Neural crest cell (in vitro differentiated cells): Measurements from ENCODE around the gene DMAP1. TPM values are rescaled to one million over a fixed set of nuclear protein-coding genes. Genes with fewer than 3 reads are reported as not detected.

ENCODE experiments used
- DNase-seq: peaks from one replicate; pipeline ENCODE4 v3.0.0; 2021; ENCODE audit warnings: low read depth, mixed read lengths, low spot score
- H3K27ac Mint-ChIP-seq: one replicate; pipeline ENCODE4 v1.8.0; 2021; ENCODE audit warnings: mild to moderate bottlenecking, mixed read lengths; ENCODE audit not compliant: unreplicated experiment
- H3K27me3 Mint-ChIP-seq: 2 replicates; pipeline ENCODE4 v1.8.0; 2021; ENCODE audit warnings: low read depth, mild to moderate bottlenecking, mixed read lengths
- H3K36me3 Mint-ChIP-seq: 2 replicates; pipeline ENCODE4 v1.8.0; 2021; ENCODE audit warnings: low read depth, mild to moderate bottlenecking, mixed read lengths
- H3K4me1 Mint-ChIP-seq: 2 replicates; pipeline ENCODE4 v1.8.0; 2021; ENCODE audit warnings: mixed read lengths
- H3K4me3 Mint-ChIP-seq: one replicate; pipeline ENCODE4 v1.8.0; 2021; ENCODE audit warnings: mild to moderate bottlenecking, mixed read lengths
- H3K9me3 Mint-ChIP-seq: 2 replicates; pipeline ENCODE4 v1.8.0; 2021; ENCODE audit warnings: mixed read lengths
- total RNA-seq: library from RNA; stranded (reverse); gene quantifications from 2 replicates; pipeline ENCODE4 v1.2.1, GENCODE V29; 2021
- TF ChIP-seq, protein P1 (sequence below): fragments of 200-600 bp; sonication (generic); conservative IDR thresholded peaks from 2 replicates; pipeline ENCODE4 v1.5.0; 2021; ENCODE audit warnings: antibody characterized with exemption, mild to moderate bottlenecking

The DMAP1 gene
- total RNA-seq, 1 donor from 2014 or later, result 57.1 TPM

DNA sequence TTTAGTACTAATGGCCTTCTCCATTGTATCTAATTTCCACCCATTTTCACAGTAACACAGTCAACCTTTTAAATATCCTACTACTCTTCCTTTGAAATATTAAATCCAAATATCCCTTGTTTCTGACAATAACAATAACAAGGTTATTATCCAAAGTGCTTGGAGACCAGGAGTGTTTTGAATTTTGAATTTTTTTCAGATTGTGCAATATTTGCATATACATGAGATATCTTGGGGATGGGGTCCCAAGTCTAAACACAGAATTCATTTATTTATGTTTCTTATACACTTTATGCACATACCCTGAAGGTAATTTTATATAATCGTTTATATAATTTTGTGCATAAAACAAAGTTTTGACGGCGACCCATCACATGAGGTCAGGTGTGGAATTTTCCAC is 17.5 kb downstream of the DMAP1 start:
- peaks cover 12% of the 10 kb centered on the region for H3K9me3 Mint-ChIP-seq
- TF ChIP-seq, protein P1, sequence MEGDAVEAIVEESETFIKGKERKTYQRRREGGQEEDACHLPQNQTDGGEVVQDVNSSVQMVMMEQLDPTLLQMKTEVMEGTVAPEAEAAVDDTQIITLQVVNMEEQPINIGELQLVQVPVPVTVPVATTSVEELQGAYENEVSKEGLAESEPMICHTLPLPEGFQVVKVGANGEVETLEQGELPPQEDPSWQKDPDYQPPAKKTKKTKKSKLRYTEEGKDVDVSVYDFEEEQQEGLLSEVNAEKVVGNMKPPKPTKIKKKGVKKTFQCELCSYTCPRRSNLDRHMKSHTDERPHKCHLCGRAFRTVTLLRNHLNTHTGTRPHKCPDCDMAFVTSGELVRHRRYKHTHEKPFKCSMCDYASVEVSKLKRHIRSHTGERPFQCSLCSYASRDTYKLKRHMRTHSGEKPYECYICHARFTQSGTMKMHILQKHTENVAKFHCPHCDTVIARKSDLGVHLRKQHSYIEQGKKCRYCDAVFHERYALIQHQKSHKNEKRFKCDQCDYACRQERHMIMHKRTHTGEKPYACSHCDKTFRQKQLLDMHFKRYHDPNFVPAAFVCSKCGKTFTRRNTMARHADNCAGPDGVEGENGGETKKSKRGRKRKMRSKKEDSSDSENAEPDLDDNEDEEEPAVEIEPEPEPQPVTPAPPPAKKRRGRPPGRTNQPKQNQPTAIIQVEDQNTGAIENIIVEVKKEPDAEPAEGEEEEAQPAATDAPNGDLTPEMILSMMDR, result no peak
- no peaks in the 10 kb centered on the region for H3K4me1 Mint-ChIP-seq
- H3K36me3 Mint-ChIP-seq, result peaks cover 39% of the 10 kb centered on the region
- H3K27ac Mint-ChIP-seq, result no peak overlapping the region
- no peak overlapping the region for H3K4me3 Mint-ChIP-seq
- H3K27me3 Mint-ChIP-seq, result no peaks in the 10 kb centered on the region
- no peak for DNase-seq

DNA sequence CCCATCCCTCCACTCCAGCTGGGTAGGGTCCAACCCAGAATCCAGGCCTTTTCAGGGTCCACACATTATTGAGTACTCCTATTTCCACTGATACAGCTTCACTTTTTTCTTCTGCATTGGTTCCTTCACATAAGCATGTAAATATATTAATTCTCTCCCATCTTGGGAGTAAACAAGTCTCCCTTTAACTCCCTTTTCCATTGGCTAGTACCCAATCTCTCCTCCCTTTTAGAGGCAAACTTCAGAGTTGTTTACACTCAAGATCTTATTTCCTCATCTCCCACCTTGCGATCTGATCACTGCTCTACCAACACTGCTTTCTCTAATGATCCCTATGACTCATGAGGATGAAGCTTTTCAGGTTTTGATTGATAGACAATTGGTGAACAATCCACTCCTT is 20.3 kb downstream of the DMAP1 start:
- no peaks in the 10 kb centered on the region for H3K9me3 Mint-ChIP-seq

DNA sequence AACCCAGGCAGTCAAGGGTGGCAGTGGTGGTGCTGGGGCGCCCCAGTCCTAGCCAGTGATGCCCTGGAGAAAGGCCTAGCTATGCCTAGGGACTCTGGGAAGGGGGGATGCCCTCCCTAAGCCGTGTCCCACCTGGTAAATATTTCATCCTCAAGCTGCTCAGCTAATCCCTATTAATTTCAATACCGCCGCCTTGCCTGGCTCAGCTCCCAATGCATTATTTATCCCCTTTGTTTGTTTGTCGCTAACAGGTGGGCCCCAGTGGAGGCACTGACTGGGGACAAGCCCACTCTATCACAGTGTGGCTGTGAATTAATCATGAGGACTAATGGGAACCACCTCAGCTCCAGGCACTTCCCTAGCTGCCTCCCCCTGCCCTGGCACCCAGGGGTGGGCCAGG is 22.5 kb downstream of the DMAP1 start:
- DNase-seq, result no peak
- Mint-ChIP-seq H3K27ac (no peak overlapping the region), H3K36me3 (peaks cover 20% of the 10 kb centered on the region)

More for the DNA sequence above, 20.3 kb downstream of the DMAP1 start:
- H3K27me3 Mint-ChIP-seq, result no peaks in the 10 kb centered on the region
- DNase-seq, result no peak
- H3K36me3 Mint-ChIP-seq, result peaks cover 33% of the 10 kb centered on the region
- TF ChIP-seq, protein P1, result no peak
- H3K4me1 Mint-ChIP-seq, result peaks cover 15% of the 10 kb centered on the region
- H3K27ac Mint-ChIP-seq, result no peak overlapping the region
- no peak overlapping the region for H3K4me3 Mint-ChIP-seq

DNA sequence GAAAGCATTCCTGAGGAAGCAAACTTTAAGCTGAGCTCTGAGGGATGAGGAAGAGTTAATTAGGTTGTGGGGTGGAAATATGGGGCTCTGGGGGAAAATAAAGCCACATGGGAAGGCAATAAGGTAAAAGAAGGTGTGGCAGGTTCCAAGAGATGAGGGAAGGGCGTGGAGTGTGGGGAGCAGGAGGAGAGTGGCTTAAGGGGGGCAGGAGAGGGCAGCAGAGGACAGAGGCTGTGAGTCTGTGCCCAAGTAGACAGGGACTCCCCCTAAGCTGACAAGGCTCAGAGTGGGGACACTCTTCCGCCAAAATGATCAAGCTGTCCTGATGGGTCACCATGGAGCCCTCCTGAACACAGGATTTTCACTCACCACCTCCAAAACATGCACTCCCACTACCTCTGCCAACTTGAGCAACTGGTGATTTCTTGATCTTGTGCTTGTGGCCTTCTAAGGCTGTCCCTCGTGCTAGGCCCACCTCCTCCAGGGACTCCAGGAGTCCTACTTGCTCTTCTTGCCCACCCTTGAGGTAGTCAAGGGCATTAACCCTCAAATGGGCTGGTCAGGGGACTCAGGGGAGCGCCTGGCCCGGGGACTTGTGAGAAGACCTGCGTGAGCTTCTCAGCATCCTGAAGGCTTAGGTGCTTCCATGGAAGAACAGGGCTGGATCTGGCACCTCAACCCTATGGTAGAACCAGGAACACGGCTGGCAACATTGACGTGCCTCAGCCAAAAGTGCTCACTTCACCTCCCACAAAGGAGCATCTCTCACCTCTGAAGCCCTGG is 23.4 kb downstream of the DMAP1 start:
- Mint-ChIP-seq H3K4me1 (peaks cover 45% of the 10 kb centered on the region), H3K9me3 (no peaks in the 10 kb centered on the region), H3K27me3 (no peaks in the 10 kb centered on the region)

More for the DNA sequence above, 22.5 kb downstream of the DMAP1 start:
- Mint-ChIP-seq H3K9me3 (no peaks in the 10 kb centered on the region), H3K4me1 (peaks cover 36% of the 10 kb centered on the region), H3K4me3 (no peak overlapping the region), H3K27me3 (no peaks in the 10 kb centered on the region)
- TF ChIP-seq, protein P1, result no peak

DNA sequence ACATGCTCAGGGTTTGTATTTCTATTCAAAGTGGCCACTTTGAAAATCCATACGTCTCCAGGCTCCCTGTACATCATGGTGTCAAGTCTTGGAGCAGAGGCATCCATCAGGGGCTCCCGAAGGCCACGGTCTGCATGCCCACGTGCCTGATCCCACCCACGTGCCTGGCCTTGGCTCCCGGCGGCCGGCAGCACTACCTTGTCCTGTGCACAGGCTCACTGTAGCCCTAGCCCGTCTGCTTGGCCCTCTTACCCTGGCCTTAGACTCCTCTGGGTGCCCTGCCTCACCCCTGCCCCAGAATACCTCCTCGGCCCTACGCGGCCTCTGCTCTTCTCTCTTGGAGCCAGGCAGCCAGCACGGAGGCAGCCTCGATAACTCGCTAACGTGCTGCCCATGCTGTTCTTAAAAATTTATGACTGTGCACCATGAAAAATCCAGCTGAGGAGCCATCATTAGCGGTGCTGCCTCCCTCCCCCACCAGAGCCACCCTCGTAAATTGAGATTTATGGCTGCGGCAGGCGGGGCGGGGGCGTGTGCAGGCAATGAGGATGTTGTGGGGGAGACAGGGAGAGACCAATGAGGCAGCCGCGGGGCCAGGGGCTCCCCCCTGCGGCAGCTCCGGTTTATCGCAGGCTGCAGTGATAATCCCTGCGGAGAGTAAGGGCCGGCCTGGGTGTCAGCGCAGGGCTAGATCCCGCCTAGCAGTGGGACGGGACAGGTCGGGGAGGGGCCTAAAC is 24.6 kb downstream of the DMAP1 start:
- peak overlapping the region; percentile 81 for H3K4me3 Mint-ChIP-seq
- no peaks in the 10 kb centered on the region for H3K9me3 Mint-ChIP-seq
- peaks cover 16% of the 10 kb centered on the region for H3K36me3 Mint-ChIP-seq
- TF ChIP-seq, protein P1, result peak; percentile 69
- peak; percentile 61 for DNase-seq
- no peaks in the 10 kb centered on the region for H3K27me3 Mint-ChIP-seq
- H3K27ac Mint-ChIP-seq, result peak overlapping the region; percentile 96
- H3K4me1 Mint-ChIP-seq, result peaks cover 51% of the 10 kb centered on the region

More for the DNA sequence above, 23.4 kb downstream of the DMAP1 start:
- H3K36me3 Mint-ChIP-seq, result peaks cover 17% of the 10 kb centered on the region
- DNase-seq, result no peak
- no peak overlapping the region for H3K27ac Mint-ChIP-seq
- TF ChIP-seq, protein P1, result no peak
- no peak overlapping the region for H3K4me3 Mint-ChIP-seq
